Measurements from ENCODE around the gene PRSS2.

- TF ChIP-seq CTCF (IDR thresholded peaks at IDR 0.05) (no peak), ATF3 (CRISPR knock-in tag; conservative IDR thresholded peaks at IDR 0.05) (no peak), ZNF232 (CRISPR knock-in tag; IDR thresholded peaks at IDR 0.05) (no peak), FOXP1 (CRISPR knock-in tag; IDR thresholded peaks at IDR 0.05; ENCODE audit: borderline replicate concordance) (no peak), ATF2 (CRISPR knock-in tag; IDR thresholded peaks at IDR 0.05; ENCODE audit: borderline replicate concordance, low read depth) (no peak), SMAD4 (CRISPR knock-in tag; IDR thresholded peaks at IDR 0.05) (no peak), HMGXB4 (CRISPR knock-in tag; IDR thresholded peaks at IDR 0.05) (no peak), CREB1 (CRISPR knock-in tag; IDR thresholded peaks at IDR 0.05) (no peak), PRRX2 (CRISPR knock-in tag; IDR thresholded peaks at IDR 0.05) (no peak), AFF4 (CRISPR knock-in tag; IDR thresholded peaks at IDR 0.05; ENCODE audit: borderline replicate concordance) (no peak)
Observed at GRCh38 chr7:142791502-142791901, 20.7 kb downstream of the PRSS2 start.
